Measurements from ENCODE around the gene OPA1. TPM values are rescaled to one million over a fixed set of nuclear protein-coding genes. Genes with fewer than 3 reads are reported as not detected.

Gene OPA1
- total and polyA plus RNA-seq, 2 of the 8 experiments (the other 6 are each of a cell fraction or from before 2014, with no cell fraction given): 20.3 to 109 TPM

DNA sequence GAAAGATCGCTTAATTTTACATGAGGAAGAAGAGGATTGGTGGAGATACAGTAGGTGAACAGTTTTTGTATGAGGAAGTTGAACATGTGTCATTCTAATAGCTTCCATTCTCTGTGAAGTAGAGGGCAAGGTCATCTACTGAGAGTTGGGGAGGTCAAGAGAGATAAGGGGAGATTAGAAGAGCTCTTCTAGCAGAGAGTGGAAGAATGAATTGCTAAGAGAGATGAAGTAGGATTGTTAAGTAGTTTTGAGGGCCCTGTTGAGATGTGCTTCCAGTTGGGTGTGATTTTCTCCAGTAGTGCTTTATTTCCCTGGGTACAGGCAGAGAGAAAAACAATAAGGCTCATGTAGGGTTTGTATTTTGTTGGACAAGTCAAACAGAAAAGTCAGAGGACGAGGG is 5.2 kb downstream of the OPA1 start (continued):
- TF ChIP-seq, protein P1, sequence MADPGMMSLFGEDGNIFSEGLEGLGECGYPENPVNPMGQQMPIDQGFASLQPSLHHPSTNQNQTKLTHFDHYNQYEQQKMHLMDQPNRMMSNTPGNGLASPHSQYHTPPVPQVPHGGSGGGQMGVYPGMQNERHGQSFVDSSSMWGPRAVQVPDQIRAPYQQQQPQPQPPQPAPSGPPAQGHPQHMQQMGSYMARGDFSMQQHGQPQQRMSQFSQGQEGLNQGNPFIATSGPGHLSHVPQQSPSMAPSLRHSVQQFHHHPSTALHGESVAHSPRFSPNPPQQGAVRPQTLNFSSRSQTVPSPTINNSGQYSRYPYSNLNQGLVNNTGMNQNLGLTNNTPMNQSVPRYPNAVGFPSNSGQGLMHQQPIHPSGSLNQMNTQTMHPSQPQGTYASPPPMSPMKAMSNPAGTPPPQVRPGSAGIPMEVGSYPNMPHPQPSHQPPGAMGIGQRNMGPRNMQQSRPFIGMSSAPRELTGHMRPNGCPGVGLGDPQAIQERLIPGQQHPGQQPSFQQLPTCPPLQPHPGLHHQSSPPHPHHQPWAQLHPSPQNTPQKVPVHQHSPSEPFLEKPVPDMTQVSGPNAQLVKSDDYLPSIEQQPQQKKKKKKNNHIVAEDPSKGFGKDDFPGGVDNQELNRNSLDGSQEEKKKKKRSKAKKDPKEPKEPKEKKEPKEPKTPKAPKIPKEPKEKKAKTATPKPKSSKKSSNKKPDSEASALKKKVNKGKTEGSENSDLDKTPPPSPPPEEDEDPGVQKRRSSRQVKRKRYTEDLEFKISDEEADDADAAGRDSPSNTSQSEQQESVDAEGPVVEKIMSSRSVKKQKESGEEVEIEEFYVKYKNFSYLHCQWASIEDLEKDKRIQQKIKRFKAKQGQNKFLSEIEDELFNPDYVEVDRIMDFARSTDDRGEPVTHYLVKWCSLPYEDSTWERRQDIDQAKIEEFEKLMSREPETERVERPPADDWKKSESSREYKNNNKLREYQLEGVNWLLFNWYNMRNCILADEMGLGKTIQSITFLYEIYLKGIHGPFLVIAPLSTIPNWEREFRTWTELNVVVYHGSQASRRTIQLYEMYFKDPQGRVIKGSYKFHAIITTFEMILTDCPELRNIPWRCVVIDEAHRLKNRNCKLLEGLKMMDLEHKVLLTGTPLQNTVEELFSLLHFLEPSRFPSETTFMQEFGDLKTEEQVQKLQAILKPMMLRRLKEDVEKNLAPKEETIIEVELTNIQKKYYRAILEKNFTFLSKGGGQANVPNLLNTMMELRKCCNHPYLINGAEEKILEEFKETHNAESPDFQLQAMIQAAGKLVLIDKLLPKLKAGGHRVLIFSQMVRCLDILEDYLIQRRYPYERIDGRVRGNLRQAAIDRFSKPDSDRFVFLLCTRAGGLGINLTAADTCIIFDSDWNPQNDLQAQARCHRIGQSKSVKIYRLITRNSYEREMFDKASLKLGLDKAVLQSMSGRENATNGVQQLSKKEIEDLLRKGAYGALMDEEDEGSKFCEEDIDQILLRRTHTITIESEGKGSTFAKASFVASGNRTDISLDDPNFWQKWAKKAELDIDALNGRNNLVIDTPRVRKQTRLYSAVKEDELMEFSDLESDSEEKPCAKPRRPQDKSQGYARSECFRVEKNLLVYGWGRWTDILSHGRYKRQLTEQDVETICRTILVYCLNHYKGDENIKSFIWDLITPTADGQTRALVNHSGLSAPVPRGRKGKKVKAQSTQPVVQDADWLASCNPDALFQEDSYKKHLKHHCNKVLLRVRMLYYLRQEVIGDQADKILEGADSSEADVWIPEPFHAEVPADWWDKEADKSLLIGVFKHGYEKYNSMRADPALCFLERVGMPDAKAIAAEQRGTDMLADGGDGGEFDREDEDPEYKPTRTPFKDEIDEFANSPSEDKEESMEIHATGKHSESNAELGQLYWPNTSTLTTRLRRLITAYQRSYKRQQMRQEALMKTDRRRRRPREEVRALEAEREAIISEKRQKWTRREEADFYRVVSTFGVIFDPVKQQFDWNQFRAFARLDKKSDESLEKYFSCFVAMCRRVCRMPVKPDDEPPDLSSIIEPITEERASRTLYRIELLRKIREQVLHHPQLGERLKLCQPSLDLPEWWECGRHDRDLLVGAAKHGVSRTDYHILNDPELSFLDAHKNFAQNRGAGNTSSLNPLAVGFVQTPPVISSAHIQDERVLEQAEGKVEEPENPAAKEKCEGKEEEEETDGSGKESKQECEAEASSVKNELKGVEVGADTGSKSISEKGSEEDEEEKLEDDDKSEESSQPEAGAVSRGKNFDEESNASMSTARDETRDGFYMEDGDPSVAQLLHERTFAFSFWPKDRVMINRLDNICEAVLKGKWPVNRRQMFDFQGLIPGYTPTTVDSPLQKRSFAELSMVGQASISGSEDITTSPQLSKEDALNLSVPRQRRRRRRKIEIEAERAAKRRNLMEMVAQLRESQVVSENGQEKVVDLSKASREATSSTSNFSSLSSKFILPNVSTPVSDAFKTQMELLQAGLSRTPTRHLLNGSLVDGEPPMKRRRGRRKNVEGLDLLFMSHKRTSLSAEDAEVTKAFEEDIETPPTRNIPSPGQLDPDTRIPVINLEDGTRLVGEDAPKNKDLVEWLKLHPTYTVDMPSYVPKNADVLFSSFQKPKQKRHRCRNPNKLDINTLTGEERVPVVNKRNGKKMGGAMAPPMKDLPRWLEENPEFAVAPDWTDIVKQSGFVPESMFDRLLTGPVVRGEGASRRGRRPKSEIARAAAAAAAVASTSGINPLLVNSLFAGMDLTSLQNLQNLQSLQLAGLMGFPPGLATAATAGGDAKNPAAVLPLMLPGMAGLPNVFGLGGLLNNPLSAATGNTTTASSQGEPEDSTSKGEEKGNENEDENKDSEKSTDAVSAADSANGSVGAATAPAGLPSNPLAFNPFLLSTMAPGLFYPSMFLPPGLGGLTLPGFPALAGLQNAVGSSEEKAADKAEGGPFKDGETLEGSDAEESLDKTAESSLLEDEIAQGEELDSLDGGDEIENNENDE (IDR thresholded peaks at IDR 0.05; ENCODE audit: insufficient replicate concordance, low read length): no peak
- no peak for TF ChIP-seq EP300 (IDR thresholded peaks at IDR 0.05; ENCODE audit: borderline replicate concordance in 1 of 2, low read depth in 2 of 2, low read length in 2 of 2)
- no peak for TF ChIP-seq SRF (IDR thresholded peaks at IDR 0.05; ENCODE audit: low read depth, low read length)
- TF ChIP-seq PHF8 (conservative IDR thresholded peaks at IDR 0.05; ENCODE audit: low read depth, low read length): no peak
- TF ChIP-seq SP1 (IDR thresholded peaks at IDR 0.05; ENCODE audit: low read depth, low read length): no peak
- no peak for TF ChIP-seq GABPA (IDR thresholded peaks at IDR 0.05; ENCODE audit: borderline replicate concordance, insufficient read depth, low read length)
- no peak for TF ChIP-seq USF2 (IDR thresholded peaks at IDR 0.05; ENCODE audit: low read length)
- TF ChIP-seq TAF1 (IDR thresholded peaks at IDR 0.05; ENCODE audit: low read depth, low read length): no peak
- no peak for TF ChIP-seq CBX8 (IDR thresholded peaks at IDR 0.05; ENCODE audit: borderline replicate concordance, low read depth, low read length)

Data from H1 (cell line).